GM12878 (cell line): ENCODE data around the gene MFGE8. TPM values are rescaled to one million over a fixed set of nuclear protein-coding genes. Genes with fewer than 3 reads are reported as not detected.

Experiments
- ATAC-seq: fragments of 200-7000 bp; cut with Tn5 transposase; 3 replicates; pipeline ENCODE4 v1.9.1; 2020; ENCODE audit warnings: mild to moderate bottlenecking, moderate library complexity
- BruUV-seq: library from RNA; stranded (reverse); fragments of 400-500 nt; replicated peaks from 2 replicates; lab custom pipeline; 2021; lab: Mats Ljungman, UMichigan
- CTCF ChIA-PET: fragments of 300-600 bp; sonication (Branson Sonifier 250); formaldehyde crosslinking; extraction: SDS; loops from one replicate; lab custom pipeline; 2021; ENCODE audit warnings: inconsistent platforms; lab: Yijun Ruan, JAX
- POLR2A ChIA-PET: fragments of 350-600 bp; formaldehyde crosslinking; extraction: SDS; loops from one replicate; lab custom pipeline; 2021; ENCODE audit warnings: inconsistent platforms; lab: Charles Lee
- RAD21 ChIA-PET: fragments of 300-600 bp; sonication (Branson Sonifier 250); formaldehyde crosslinking; loops from one replicate; lab custom pipeline; 2023; ENCODE audit warnings: antibody characterized with exemption; ENCODE audit not compliant: unreplicated experiment; lab: Charles Lee
- SMC1A ChIA-PET: fragments of 300-600 bp; sonication (Branson Sonifier 250); formaldehyde crosslinking; loops from one replicate; lab custom pipeline; 2023; ENCODE audit not compliant: unreplicated experiment, uncharacterized antibody; lab: Charles Lee
- DNase-seq: peaks from one replicate; pipeline ENCODE4 v3.0.0-alpha.2; 2011; ENCODE audit warnings: low read depth, low spot score
- FAIRE-seq: peaks from 3 replicates; lab custom pipeline; 2011; peaks lifted over from hg19 to GRCh38; lab: Jason Lieb, UNC
- H2AFZ ChIP-seq: 2 replicates; pipeline ENCODE4 v1.6.0; 2011; ENCODE audit warnings: low read depth, low read length, control low read depth; ENCODE audit not compliant: control insufficient read depth
- H3K27ac ChIP-seq: 2 replicates; pipeline ENCODE4 v1.5.1; 2011; ENCODE audit warnings: control low read depth; ENCODE audit not compliant: control insufficient read depth, insufficient read depth
- H3K27me3 ChIP-seq, 2 experiments: replicated peaks in 1 of 2; 2 replicates each; pipeline versions ENCODE4 v1.6.0 to v1.6.1; 2011; ENCODE audit warnings: low read length in 1 of 2; ENCODE audit not compliant: control insufficient read depth in 2 of 2, insufficient read depth in 2 of 2
- H3K36me3 ChIP-seq, 2 experiments: 2 replicates each; pipeline ENCODE4 v1.5.1; 2011; ENCODE audit warnings: low read length in 1 of 2; ENCODE audit not compliant: control insufficient read depth in 2 of 2, insufficient read depth in 2 of 2
- H3K4me1 ChIP-seq: 2 replicates; pipeline ENCODE4 v1.6.1; 2011; ENCODE audit warnings: mild to moderate bottlenecking, low read length, moderate library complexity, mixed read lengths; ENCODE audit not compliant: control insufficient read depth, insufficient read depth
- H3K4me2 ChIP-seq: 2 replicates; pipeline ENCODE4 v1.6.0; 2011; ENCODE audit warnings: control low read depth; ENCODE audit not compliant: control insufficient read depth, insufficient read depth
- H3K4me3 ChIP-seq: fragments of 200-600 bp; sonication (generic); 2 replicates; pipeline ENCODE4 v1.5.1; 2016
- H3K79me2 ChIP-seq: 2 replicates; pipeline ENCODE4 v1.6.0; 2011; ENCODE audit warnings: low read length; ENCODE audit not compliant: control insufficient read depth, insufficient read depth
- H3K9ac ChIP-seq: 2 replicates; pipeline ENCODE4 v1.8.0; 2011; ENCODE audit warnings: low read length, control low read depth, mixed read lengths; ENCODE audit not compliant: control insufficient read depth, insufficient read depth
- H3K9me3 ChIP-seq: replicated peaks from 3 replicates; pipeline ENCODE4 v1.5.1; 2011; ENCODE audit warnings: mild to moderate bottlenecking, low read length; ENCODE audit not compliant: control insufficient read depth, insufficient read depth
- H4K20me1 ChIP-seq: 2 replicates; pipeline ENCODE4 v1.6.0; 2011; ENCODE audit not compliant: control insufficient read depth, insufficient read depth
- BCL11A ChIP-seq: IDR thresholded peaks from 2 replicates; pipeline ENCODE4 v1.6.1; 2011; ENCODE audit warnings: low read depth, low read length
- BMI1 ChIP-seq: fragments of 450-650 bp; IDR thresholded peaks from 2 replicates; pipeline ENCODE4 v1.6.1; 2016; ENCODE audit warnings: mild to moderate bottlenecking, moderate library complexity, borderline replicate concordance
- CEBPB ChIP-seq, 2 experiments: fragments of 150-350 bp in 1 of 2; IDR thresholded peaks; 2 replicates each; pipeline ENCODE4 v1.6.1; 2012 to 2014; ENCODE audit warnings: low read depth in 2 of 2, low read length in 2 of 2, borderline replicate concordance in 1 of 2, inconsistent platforms in 1 of 2
- HDAC2 ChIP-seq: fragments of 200-600 bp; sonication (generic); IDR thresholded peaks from 2 replicates; pipeline ENCODE4 v1.6.1; 2017
- IRF3 ChIP-seq: fragments of 450-650 bp; IDR thresholded peaks from 2 replicates; pipeline ENCODE4 v1.6.1; 2014; ENCODE audit warnings: mild to moderate bottlenecking
- MEF2A ChIP-seq: IDR thresholded peaks from 2 replicates; pipeline ENCODE4 v1.6.1; 2011; ENCODE audit warnings: low read depth, mild to moderate bottlenecking, low read length, moderate library complexity; ENCODE audit not compliant: insufficient read depth
- STAT1 ChIP-seq: fragments of 450-650 bp; conservative IDR thresholded peaks from 2 replicates; pipeline ENCODE4 v1.6.1; 2014; ENCODE audit warnings: antibody characterized with exemption, mild to moderate bottlenecking
- YBX1 ChIP-seq: fragments of 450-650 bp; IDR thresholded peaks from 2 replicates; pipeline ENCODE4 v1.6.1; 2016; ENCODE audit warnings: antibody characterized with exemption
- YY1 ChIP-seq: IDR thresholded peaks from 2 replicates; pipeline ENCODE4 v1.6.1; 2011; ENCODE audit warnings: low read depth, mild to moderate bottlenecking, low read length
- WGBS: methylation state at CpG from one replicate; pipeline ENCODE4 v1.1.6; 2016; ENCODE audit warnings: low lambda C conversion rate; ENCODE audit not compliant: insufficient replicate concordance, insufficient coverage; ENCODE audit errors: missing lambda C conversion rate; 5-methylcytosine and 5-hydroxymethylcytosine counted together
- in situ Hi-C: fragments of 300-500 bp; cut with MboI; formaldehyde crosslinking; loops from 9 replicates; pipeline ENCODE4 v1.14.3; 2018; ENCODE audit warnings: mixed read lengths
- intact Hi-C: fragments of 100-400 bp; cut with micrococcal nuclease; formaldehyde crosslinking; loops from one replicate; pipeline ENCODE4 v1.14.2; 2022; ENCODE audit not compliant: unreplicated experiment
- polyA plus RNA-seq, 11 experiments: library from polyadenylated mRNA; depleted of rRNA in 4 of 11; unstranded in 6 of 11; stranded (reverse) in 5 of 11; fragments of >200 nt; fragmentation: Nextera tagmentation in 4 of 11; fragmentation: Illumina TruSeq in 1 of 11; extraction: Ambion mirVana in 4 of 11; extraction: Trizol in 1 of 11; gene quantifications; 1 replicate in 1 of 11; 2 replicates in 10 of 11; pipeline versions ENCODE4 v1.2.1 to v1.2.3, GENCODE V29; 2011 to 2016; ENCODE audit warnings: inconsistent platforms in 2 of 11, missing spikeins in 2 of 11, low read depth in 1 of 11
- total RNA-seq, 4 experiments: library from RNA; depleted of rRNA in 3 of 4; stranded (reverse); fragments of >200 nt in 3 of 4; fragmentation: Illumina TruSeq in 1 of 4; extraction: Trizol in 1 of 4; gene quantifications; 2 replicates each; pipeline versions ENCODE4 v1.2.1 to v1.2.3, GENCODE V29; 2013 to 2021

The MFGE8 gene
- total and polyA plus RNA-seq, 10 of the 15 experiments (the other 5 are each of a cell fraction or from before 2014, with no cell fraction given): 0.81 to 5.9 (median 1.0) TPM; not detected in 2

GRCh38 chr15:88891540-88892254 is 21.5 kb downstream of the MFGE8 start:
- no peak overlapping the region for H3K9ac ChIP-seq
- BruUV-seq: no TSS peak
- SMC1A ChIA-PET: interaction anchor here (0.8 to 0.9 kb wide), 2 partner anchors 13 kb away, joined by 3 read pairs; no protein-coding TSS in a partner anchor
- TF ChIP-seq CEBPB (IDR thresholded peaks at IDR 0.05; ENCODE audit: borderline replicate concordance in 1 of 2, low read depth in 2 of 2, low read length in 2 of 2) (no peak), IRF3 (no peak), MEF2A (no peak), YY1 (no peak), HDAC2 (no peak), YBX1 (no peak), STAT1 (no peak), BMI1 (no peak), BCL11A (no peak)
- H3K36me3 ChIP-seq: no peaks in the 10 kb centered on the region
- FAIRE-seq: no peak
- H2AFZ ChIP-seq: no peak overlapping the region
- H3K27me3 ChIP-seq: peaks cover 0 to 5% of the 10 kb centered on the region in 2 experiments; a peak in 2 of 4 replicates
- no peak overlapping the region for H3K4me3 ChIP-seq
- intact Hi-C loops: no loop called here
- in situ Hi-C loops: no loop called here
- H3K4me2 ChIP-seq: no peak overlapping the region
- no peaks in the 10 kb centered on the region for H4K20me1 ChIP-seq
- CTCF ChIA-PET: interaction anchor here (1.3 to 2.3 kb wide), 2 partner anchors 13 to 166 kb away, joined by 4 to 10 read pairs; no protein-coding TSS in a partner anchor
- H3K4me1 ChIP-seq: peaks cover 3% of the 10 kb centered on the region
- POLR2A ChIA-PET: interaction anchor here (0.5 kb wide), 1 partner anchor 9 kb away, joined by 5 read pairs; no protein-coding TSS in a partner anchor
- 38% methylated on average over 7 of the region's 7 CpGs for WGBS
- ATAC-seq: no peak
- RAD21 ChIA-PET: no interaction called here
- no peaks in the 10 kb centered on the region for H3K9me3 ChIP-seq
- no peak overlapping the region for H3K27ac ChIP-seq
- H3K79me2 ChIP-seq: no peaks in the 10 kb centered on the region
- no peak for DNase-seq
